GM21576 (cell line): ENCODE results near the gene MT2A.

Source experiments
- ATAC-seq: cut with Tn5 transposase; IDR thresholded peaks from one replicate; pipeline ENCODE4 v1.9.1; 2021; ENCODE audit warnings: mild to moderate bottlenecking, moderate library complexity; ENCODE audit not compliant: unreplicated experiment

The MT2A gene

DNA sequence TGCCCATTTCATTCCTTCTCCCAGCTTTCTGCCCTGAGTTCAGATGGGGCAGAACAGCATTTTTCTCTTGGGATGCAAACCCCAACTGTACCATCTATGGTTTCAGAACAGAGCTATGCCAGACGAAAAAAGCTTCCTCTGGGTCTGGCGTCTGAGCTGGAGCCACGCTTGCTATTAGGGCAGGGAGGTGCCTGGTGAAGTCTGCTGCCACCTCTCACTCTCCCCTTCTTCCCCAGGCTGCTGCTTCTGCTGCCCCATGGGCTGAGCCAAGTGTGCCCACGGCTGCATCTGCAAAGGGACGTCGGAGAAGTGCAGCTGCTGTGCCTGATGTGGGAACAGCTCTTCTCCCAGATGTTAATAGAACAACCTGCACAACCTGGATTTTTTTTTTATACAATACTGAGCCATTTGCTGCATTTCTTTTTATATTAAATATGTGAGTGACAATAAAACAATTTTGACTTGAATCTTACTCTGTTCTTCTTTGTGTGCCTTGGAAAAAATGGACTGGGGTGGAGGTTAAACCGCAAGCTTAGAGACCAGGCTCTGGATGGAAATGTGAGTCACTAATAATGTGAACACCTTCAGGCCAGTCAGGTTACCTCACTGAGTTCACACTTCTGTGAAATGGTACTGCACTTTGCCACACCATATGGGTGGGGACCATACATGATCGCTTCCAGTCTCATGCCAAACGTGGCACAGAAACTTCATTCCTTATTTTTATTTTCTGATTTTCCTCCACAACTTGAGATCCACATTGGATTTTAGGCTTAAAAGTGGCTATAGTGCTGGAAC lies 28.4 kb downstream of the MT2A start:
- ATAC-seq = no peak

DNA sequence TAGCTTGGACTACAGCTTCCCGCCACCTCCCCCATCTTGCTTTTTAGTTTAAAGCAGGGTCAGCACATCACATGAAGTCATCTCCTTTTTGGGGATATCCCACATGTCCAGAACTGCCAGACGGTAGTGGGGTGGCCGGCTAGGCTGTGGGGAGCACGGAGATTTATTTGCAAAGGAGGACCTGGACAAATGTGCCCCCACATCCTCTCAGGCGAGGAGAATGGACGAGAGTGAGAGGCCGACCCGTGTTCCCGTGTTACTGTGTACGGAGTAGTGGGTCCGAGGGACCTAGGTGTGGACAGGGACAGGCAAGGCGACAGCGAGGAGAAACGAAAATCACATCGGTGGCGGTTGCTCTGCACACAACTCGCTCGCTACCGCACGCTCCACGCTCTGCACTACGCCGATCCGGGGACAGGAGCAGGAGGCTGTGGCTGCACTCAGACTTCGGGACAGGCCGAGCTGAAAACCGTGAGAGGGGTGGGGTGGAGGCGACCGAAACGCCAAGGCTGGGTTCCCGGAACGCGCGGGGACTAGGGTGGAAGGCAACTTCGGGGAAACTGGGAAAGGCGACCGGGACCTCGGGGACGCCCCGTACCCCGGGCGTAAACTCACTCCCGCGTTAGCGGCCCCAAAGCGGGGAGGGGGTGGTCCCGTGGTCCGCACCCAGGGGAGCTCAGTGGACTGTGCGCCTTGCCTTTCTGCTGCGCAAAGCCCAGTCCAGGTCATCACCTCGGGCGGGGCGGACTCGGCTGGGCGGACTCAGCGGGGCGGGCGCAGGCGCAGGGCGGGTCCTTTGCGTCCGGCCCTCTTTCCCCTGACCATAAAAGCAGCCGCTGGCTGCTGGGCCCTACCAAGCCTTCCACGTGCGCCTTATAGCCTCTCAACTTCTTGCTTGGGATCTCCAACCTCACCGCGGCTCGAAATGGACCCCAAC lies 29.7 kb downstream of the MT2A start, which contains the start of gene MT1A:
Gene MT1A, plus strand, starts transcription at position 853 of the 937 bp plus-strand sequence. Its CDS starts 73 bp downstream, at position 926.
- ATAC-seq = no peak

DNA sequence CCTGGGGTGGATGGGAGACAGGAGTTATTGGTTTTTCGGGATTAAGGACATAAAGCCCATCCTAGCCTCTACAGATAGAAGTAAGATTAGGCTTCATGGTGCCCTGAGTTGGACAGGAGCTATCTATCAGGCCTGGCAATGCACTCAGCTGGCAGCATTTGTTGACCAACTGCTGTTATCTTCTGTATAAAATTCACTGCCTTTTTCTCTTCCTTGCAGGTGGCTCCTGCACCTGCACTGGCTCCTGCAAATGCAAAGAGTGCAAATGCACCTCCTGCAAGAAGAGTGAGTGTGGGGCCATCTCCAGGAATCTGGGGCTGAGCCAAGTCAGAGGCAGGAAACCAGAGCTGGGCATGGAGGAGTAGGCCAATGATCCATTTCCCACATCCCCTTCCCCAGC lies 30.7 kb downstream of the MT2A start:
- no peak for ATAC-seq

DNA sequence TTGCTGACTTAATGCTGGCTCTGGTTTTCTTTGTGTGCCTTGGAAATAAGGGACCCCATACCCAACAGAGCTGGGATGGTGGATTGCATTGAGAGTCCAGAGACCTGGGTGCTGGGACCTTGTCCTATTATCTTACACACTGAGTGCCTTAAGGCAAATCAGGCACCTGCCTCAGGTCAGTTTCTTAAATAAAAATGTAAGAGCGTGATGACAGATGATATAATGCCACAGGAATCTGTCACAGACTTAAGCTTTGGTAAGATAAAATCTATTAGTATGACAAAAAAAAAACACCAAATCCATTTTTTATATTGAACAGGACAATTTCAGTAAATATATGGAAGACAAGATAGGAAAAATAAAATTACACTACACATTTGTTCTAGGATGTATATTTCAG lies 31.7 kb downstream of the MT2A start:
- no peak for ATAC-seq

DNA sequence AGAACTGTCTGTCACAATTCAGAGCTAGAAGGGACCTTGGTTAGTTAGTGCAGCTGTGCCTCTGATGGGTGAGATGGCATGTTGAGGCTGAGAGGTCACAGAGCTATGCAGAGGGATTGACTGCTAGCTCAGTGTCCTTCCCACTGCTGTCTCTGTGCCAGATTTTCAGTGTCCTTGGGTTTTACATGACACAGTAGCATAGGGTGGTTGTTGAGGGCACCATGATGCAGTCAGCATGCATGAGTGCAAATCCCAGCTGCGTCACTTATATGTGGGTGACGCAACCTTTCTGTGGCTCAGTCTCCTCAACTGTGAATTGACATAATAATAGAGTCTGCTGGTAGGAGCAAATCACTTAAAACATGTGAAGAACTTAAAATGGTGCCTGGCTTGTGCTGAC lies 32.8 kb downstream of the MT2A start:
- no peak for ATAC-seq

DNA sequence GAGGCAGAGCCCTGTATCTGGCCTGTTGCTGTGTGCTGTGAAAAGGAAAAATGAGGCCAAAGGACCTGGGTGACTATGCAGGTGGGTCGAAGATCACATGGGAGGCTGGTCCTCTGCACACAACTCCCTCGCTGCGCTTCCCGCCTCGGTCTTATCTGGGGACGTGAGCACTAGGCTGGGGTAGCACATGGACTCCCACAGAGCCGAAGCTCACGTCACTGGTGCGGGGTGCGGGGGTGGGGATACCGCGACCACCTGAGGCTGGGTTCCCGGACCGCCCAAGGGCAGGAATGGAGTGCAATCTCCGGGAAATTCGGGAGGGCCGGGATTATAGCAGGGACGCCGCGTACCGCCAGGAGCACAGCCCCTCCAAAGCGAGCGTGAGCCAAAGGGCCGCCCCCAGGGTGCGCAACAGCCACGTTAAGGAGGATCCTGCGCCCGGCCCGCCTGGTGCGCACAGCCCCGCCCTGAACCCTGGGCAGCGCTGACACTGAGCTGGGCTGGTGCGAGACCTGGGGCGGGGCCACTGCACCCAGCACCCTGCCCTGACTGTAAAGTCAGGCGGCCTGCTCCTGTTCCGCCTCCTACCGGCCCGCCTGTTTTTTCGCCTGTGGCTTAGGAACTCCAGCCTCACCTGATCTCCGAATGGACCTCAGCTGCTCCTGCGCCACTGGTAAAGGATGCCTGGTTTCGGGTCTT lies 34.8 kb downstream of the MT2A start:
- no peak for ATAC-seq

DNA sequence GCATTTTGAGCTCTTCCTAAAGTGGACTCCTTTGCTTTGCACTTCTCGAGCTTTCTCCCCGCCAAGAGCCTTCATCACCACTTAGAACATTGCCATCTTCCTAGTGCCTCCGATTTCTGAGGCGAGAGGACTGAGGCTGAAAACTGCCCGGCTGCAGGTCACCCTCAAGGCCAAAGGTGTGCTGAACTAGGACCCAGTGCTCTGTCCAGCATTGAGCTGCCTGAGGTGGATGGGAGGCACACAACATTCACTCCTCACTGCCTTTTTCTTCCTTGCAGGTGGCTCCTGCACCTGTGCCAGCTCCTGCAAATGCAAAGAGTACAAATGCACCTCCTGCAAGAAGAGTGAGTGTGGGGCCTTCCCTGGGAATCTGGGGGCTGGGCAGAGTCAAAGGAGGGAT lies 35.4 kb downstream of the MT2A start:
- no peak for ATAC-seq

DNA sequence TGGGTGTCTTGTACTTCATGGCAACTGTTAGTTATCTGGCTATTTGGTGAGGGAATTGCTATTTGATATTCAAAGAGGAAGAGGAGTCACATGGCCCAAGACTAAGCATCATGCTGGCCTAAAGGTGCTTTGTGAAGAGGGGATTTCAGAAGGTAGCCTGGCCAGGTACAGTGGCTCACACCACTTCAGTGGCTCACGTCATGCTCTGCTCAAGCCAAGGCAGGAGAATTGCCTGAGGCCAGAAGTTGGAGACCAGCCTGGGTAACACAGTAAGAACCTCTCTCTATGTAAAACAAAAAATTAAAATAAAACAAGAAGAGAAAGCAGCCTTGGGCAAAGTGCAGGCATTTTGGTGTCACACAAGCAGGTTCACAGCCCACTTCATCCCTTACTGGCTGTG lies 36.9 kb downstream of the MT2A start:
- ATAC-seq = no peak

DNA sequence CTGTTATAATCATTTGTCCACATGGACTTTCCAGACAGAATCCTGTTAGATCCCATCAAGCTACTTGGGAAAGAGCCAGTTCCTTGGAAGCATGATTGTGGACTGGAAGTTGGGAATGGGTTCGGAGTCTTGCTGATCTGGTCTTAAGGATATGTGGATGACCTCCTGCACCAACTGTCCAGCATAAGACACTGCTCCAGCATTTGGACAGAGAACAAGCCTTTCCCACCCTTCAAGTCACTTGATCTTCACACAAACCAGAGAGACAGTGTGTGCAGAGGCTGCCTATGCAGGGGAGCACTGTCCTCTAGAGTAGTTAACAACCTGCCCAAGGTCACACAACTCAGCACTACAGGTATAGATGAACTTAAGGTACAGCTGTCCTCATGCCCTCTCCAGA lies 37.5 kb downstream of the MT2A start:
- ATAC-seq = no peak

DNA sequence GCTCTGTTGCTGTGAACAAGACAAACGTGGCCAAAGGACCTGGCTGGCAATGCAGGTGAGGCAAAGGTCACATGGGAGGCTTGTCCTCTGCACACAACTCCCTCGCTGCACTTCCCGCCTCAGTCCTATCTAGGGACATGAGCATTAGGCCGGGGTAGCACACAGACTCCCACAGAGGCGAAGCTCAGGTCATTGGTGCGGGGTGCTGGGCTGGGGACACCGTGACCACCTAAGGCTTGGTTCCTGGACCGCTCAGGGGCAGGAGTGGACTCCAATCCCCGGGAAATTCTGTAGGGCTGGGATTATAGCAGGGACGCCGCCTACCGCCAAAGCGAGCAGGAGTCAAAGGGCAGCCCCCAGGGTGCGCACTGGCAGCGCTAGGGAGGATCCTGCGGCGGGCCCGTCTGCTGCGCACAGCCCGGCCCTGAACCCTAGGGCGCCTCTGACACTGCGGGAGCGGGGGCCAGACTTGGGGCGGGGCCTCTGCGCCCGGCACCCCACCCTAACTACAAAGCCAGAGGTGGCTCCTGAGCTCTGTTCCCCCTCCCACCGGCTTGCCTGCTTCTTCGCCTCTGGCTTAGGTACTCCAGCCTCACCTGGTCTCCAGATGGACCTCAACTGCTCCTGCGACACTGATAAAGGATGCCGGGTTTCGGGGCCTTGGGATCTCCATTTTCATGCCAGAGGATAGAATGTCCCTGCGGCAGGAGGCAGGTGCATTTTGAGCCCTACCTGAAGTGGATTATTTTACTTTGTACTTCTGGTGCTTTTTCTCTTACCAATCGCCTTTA lies 39.5 kb downstream of the MT2A start:
- no peak for ATAC-seq

DNA sequence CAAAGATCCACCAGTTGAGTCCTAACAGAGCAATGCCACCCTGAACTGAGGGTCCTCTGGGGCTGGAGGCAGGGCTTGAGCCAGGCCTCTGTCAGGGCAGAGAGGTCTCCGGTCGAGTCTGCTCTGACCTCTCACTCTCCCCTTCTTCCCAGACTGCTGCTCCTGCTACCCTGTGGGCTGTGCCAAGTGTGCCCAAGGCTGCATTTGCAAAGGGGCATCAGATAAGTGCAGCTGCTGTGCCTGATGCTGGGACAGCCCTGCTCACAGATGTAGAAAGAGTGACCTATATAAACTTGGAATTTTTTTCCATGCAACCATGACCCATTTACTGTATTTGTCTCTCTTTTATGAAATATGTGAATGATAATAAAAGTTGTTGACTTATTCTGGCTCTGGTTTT lies 40.9 kb downstream of the MT2A start:
- no peak for ATAC-seq

DNA sequence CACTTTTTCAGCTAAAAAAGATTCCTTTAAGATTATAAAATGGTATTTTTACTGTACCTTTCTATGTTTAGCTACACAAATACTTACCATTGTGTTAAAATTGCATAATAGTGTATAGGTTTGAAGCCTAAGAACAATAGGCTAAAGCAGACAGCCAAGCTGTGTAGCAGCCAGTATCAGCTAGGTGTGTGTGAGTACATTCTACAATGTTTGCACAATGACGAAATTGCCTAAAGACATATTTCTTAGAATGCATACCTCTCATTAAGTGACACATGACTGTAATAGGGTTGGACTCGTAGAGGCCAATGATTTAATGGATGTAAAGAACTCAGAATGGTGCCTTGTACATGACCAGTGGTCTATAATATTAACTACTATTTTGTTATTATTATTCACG lies 41.4 kb downstream of the MT2A start:
- no peak for ATAC-seq

DNA sequence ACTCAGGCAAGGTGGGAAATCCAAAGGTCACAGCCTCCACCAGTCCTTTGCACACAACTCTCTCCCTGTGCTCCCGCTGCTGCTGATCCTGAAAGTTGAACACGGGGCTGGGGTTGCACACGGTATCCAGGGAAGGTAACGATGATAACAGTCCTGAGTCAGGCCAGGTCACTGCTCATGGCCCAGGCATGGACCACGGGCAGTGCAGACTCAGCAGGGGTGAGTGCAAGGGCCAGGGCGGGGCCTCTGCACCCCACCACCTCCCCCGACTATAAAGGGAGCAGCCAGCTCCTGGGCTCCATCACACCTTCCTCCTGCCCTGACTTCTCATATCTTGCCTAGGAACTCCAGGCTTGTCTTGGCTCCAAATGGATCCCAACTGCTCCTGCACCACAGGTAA lies 43.2 kb downstream of the MT2A start, which contains the start of gene MT1B:
Gene MT1B, plus strand, starts transcription at position 301 of the 400 bp plus-strand sequence. Its CDS starts 68 bp downstream, at position 369.
- no peak for ATAC-seq

DNA sequence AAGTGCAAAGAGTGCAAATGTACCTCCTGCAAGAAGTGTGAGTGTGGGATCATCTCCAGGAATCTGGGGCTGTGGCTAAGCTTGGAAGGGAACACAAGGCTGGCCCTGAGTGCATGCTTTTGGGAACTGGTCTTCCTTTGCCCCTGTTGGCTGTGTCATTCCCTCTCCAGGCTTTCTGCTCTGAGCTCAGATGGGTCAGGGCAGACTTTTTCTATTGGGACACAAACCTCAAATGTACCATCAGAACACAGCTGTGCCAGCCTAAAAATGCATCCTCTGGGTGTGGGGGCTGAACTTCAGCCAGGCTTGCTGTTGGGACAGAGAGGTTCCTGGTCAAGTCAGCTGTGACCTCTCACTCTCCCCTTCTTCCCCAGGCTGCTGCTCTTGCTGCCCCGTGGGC lies 44.2 kb downstream of the MT2A start:
- ATAC-seq = no peak

DNA sequence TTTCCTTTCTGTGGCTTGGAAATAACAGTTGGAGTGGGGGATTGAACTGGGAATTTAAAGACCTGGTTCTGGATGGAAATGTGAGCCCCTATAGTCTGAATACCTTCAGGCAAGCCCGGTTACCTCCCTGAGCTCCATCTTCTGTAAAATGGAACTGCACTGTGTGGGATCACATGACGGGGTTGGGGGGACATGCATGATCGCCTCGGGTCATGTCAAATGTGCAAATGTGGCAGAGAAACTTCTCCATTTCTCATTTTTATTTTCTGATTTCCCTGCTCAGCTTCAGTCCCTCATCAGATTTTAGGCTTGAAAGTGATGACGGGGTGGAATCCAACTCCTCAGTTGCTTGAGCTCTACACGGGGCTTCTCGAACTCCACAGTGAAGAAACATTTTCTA lies 44.8 kb downstream of the MT2A start:
- no peak for ATAC-seq

DNA sequence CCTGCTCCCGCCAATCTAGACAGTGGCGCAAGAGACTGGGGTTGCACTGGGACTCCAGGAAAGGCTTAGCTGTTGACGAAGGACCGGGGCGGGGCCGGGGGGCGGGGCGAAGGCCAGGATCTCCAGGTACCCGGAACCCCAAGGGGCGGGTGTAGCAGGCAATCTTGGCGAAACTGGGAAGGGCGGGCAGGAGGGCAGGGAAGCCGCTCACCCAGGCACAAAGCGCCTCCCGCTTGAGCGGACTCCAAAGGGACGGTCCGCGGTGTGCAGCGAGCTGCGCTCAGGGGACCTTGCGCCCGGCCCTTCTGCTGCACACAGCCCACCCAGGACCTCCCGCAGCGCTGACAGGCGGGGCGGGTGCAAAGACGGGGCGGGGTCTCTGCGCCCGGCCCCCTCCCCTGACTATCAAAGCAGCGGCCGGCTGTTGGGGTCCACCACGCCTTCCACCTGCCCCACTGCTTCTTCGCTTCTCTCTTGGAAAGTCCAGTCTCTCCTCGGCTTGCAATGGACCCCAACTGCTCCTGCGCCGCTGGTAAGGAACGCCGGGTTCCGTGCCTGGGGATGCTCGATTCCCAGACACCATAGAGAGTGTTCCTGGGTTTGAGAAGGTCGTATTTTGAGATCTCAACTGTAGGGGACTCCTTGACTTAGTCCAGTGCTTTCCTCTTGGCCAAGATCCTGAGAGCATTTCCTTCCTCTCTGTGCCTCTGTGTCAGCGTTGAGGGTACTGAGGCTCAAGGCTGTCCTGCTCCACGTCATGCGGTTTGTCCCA lies 49.4 kb downstream of the MT2A start, which contains the start of gene MT1F:
Gene MT1F, plus strand, starts transcription at position 405 of the 772 bp plus-strand sequence. Its CDS starts 100 bp downstream, at position 505.
- ATAC-seq = no peak

DNA sequence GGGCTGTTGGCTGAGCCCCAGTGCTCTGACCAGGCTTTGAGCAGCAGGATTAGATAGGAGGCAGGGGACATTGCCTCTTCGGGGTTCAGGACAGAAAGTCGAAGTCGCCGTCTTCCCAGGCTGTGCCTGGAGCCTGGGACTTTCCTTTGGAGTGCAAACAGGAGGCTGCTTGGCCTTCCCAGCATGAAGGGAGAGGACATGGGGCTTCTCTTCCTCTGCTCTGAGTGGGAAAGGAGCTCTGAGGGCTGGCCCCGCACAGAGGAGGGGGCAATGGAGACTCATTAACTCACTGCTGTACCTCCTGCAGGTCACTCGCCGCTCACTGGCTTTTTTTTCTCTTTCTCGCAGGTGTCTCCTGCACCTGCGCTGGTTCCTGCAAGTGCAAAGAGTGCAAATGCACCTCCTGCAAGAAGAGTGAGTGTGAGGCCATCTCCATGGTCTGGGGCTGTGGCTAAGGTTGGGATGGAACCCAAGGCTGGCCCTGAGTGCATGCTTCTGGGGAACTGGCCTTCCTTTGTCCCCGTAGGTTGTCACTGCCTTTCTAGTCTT lies 50.0 kb downstream of the MT2A start:
- ATAC-seq = no peak
